HL-60 (cell line): ENCODE measurements around the gene CBFA2T2.

Experiments used
- CTCF ChIP-seq: IDR thresholded peaks from one replicate; pipeline ENCODE4 v1.5.1; 2011; ENCODE audit warnings: low read length, control low read depth, inconsistent platforms; ENCODE audit not compliant: insufficient read depth
- POLR2AphosphoS5 ChIP-seq: IDR thresholded peaks from 2 replicates; pipeline ENCODE4 v1.6.1; 2012; ENCODE audit warnings: low read depth
- TF ChIP-seq, protein P1 (sequence below): IDR thresholded peaks from 2 replicates; pipeline ENCODE4 v1.6.1; 2012; ENCODE audit warnings: low read depth; ENCODE audit not compliant: insufficient replicate concordance

DNA sequence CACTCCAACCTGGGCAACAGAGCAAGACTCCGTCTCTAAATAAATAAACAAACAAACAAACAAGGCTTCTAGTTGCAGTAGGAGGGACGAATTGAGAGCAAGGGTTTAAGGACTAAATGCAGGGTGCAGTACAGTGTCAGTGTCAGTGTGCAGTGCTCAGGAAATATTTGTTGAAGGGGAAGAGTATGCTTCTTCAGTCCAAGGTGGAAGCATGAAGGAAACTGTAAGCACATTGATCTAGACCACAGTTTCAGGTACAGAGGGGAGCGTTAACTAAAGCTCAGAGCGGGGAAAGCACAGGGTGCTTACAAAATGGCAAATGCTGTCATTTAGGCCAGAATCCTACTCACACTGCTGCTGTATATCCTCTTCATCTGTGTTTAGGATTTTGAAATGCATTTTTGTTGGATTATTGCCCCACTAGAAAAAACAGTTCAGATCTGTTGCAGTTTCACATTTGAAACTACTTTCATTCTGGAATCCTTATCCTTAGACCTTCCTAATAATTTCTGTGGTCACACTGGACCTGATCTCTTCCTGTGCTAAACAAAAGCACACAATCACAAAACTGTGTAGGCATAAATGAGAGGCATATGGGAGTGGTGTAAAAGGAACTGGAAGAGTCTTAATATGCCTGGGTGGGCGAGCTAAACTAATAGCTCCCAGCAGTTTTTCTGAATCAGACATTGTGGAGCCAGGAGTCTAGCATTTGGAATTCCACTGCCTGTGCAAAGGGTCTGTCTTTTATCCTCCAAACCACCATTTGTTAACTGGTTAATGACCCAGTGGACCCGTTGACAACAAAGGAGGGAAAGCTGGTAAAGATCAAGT, 41.4 kb downstream of the CBFA2T2 start:
- TF ChIP-seq POLR2AphosphoS5 (no peak), CTCF (no peak)
- TF ChIP-seq, protein P1, sequence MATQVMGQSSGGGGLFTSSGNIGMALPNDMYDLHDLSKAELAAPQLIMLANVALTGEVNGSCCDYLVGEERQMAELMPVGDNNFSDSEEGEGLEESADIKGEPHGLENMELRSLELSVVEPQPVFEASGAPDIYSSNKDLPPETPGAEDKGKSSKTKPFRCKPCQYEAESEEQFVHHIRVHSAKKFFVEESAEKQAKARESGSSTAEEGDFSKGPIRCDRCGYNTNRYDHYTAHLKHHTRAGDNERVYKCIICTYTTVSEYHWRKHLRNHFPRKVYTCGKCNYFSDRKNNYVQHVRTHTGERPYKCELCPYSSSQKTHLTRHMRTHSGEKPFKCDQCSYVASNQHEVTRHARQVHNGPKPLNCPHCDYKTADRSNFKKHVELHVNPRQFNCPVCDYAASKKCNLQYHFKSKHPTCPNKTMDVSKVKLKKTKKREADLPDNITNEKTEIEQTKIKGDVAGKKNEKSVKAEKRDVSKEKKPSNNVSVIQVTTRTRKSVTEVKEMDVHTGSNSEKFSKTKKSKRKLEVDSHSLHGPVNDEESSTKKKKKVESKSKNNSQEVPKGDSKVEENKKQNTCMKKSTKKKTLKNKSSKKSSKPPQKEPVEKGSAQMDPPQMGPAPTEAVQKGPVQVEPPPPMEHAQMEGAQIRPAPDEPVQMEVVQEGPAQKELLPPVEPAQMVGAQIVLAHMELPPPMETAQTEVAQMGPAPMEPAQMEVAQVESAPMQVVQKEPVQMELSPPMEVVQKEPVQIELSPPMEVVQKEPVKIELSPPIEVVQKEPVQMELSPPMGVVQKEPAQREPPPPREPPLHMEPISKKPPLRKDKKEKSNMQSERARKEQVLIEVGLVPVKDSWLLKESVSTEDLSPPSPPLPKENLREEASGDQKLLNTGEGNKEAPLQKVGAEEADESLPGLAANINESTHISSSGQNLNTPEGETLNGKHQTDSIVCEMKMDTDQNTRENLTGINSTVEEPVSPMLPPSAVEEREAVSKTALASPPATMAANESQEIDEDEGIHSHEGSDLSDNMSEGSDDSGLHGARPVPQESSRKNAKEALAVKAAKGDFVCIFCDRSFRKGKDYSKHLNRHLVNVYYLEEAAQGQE: no peak
